Spinal cord (tissue), 10 donors: Measurements from ENCODE around the gene PSTPIP2. TPM values are rescaled to one million over a fixed set of nuclear protein-coding genes. Genes with fewer than 3 reads are reported as not detected.

Experiments
- DNase-seq, 6 donors: peaks; one replicate each; pipeline versions ENCODE4 v3.0.0 to v3.0.0-alpha.2; 2013 to 2015; ENCODE audit warnings: low spot score in 6 of 6, low read depth in 4 of 6
- H3K27ac ChIP-seq: one replicate; pipeline ENCODE4 v1.5.1; 2013; ENCODE audit warnings: low read depth, low read length, control low read depth
- H3K27me3 ChIP-seq: one replicate; pipeline ENCODE4 v1.6.1; 2013; ENCODE audit warnings: low read length; ENCODE audit not compliant: control insufficient read depth, insufficient read depth
- H3K36me3 ChIP-seq: one replicate; pipeline ENCODE4 v1.6.1; 2013; ENCODE audit warnings: low read length; ENCODE audit not compliant: control insufficient read depth, insufficient read depth
- H3K4me1 ChIP-seq: one replicate; pipeline ENCODE4 v1.6.1; 2013; ENCODE audit warnings: low read length; ENCODE audit not compliant: control insufficient read depth, insufficient read depth
- H3K4me3 ChIP-seq: one replicate; pipeline ENCODE4 v1.5.1; 2013; ENCODE audit warnings: low read depth, low read length, control low read depth
- H3K9me3 ChIP-seq: one replicate; pipeline ENCODE4 v1.6.1; 2013; ENCODE audit warnings: low read length; ENCODE audit not compliant: control insufficient read depth, insufficient read depth
- WGBS: methylation state at CpG from one replicate; pipeline ENCODE4 v1.1.5; 2013; ENCODE audit warnings: missing lambda C conversion rate; ENCODE audit not compliant: insufficient coverage; 5-methylcytosine and 5-hydroxymethylcytosine counted together
- long read RNA-seq, 4 donors: transcript quantifications; one replicate each; lab custom pipeline, GENCODE V29; 2026
- polyA plus RNA-seq, 2 donors: library from polyadenylated mRNA; unstranded; fragments of 120-200 nt; gene quantifications; one replicate each; pipeline ENCODE4 v1.2.1, GENCODE V29; 2013; ENCODE audit not compliant: insufficient read length in 2 of 2
- total RNA-seq, 2 donors: library from RNA; depleted of rRNA in 1 of 2; stranded (reverse); fragments of 120-200 nt in 1 of 2; fragments of >200 nt in 1 of 2; gene quantifications; one replicate each; pipeline versions ENCODE4 v1.2.3 to v1.2.4, GENCODE V29; 2013 to 2014
- donor health status: healthy.

The PSTPIP2 gene, protein sequence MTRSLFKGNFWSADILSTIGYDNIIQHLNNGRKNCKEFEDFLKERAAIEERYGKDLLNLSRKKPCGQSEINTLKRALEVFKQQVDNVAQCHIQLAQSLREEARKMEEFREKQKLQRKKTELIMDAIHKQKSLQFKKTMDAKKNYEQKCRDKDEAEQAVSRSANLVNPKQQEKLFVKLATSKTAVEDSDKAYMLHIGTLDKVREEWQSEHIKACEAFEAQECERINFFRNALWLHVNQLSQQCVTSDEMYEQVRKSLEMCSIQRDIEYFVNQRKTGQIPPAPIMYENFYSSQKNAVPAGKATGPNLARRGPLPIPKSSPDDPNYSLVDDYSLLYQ
- 1 to 10 TPM; 4.5 to 8.8 TPM for total RNA-seq
- 1 to 10 TPM; 2.2 to 4.0 TPM for polyA plus RNA-seq
- long read RNA-seq, donor 1 = 0 reads
- long read RNA-seq, donor 2 = 0 reads
- long read RNA-seq, donor 3 = 0 reads
- long read RNA-seq, donor 4 = 0 reads

- H3K27ac ChIP-seq = no peak within 1 kb of the TSS
- WGBS = under 1% methylated on average over 75 of the region's 75 CpGs
Observed at GRCh38 chr18:46071653-46072375, at the start of gene PSTPIP2. TSS of gene PSTPIP2 (minus strand) at chr18:46072260. CDS start at chr18:46072188, 72 bp downstream.

GRCh38 chr18:46113751-46114150 is 41.7 kb upstream of the PSTPIP2 start:
- Histone ChIP-seq H3K4me1 (no peaks in the 10 kb centered on the region), H3K4me3 (no peak overlapping the region), H3K27ac (no peak overlapping the region), H3K9me3 (no peaks in the 10 kb centered on the region), H3K36me3 (peaks cover 21% of the 10 kb centered on the region), H3K27me3 (no peaks in the 10 kb centered on the region)
- DNase-seq = no peak
- WGBS = no CpG with 5 or more reads among the region's 1 CpG

More at GRCh38 chr18:46071653-46072375, at the start of gene PSTPIP2:
- peaks cover 2% of the 10 kb centered on the region for H3K9me3 ChIP-seq
- H3K4me3 ChIP-seq = peak within 1 kb of the TSS; percentile 51
- H3K4me1 ChIP-seq = peaks cover 21% of the 10 kb centered on the region
- peak in 2 of 6 donors; percentile 78 to 83 for DNase-seq
- H3K36me3 ChIP-seq = no peaks in the 10 kb centered on the region
- peaks cover 6% of the 10 kb centered on the region for H3K27me3 ChIP-seq

GRCh38 chr18:46110406-46110805 is 38.3 kb upstream of the PSTPIP2 start:
- DNase-seq = no peak
- WGBS = no CpG with 5 or more reads among the region's 3 CpGs
- Histone ChIP-seq H3K27ac (no peak overlapping the region), H3K36me3 (peaks cover 15% of the 10 kb centered on the region), H3K4me3 (no peak overlapping the region), H3K9me3 (no peaks in the 10 kb centered on the region), H3K4me1 (no peaks in the 10 kb centered on the region), H3K27me3 (no peaks in the 10 kb centered on the region)

DNA sequence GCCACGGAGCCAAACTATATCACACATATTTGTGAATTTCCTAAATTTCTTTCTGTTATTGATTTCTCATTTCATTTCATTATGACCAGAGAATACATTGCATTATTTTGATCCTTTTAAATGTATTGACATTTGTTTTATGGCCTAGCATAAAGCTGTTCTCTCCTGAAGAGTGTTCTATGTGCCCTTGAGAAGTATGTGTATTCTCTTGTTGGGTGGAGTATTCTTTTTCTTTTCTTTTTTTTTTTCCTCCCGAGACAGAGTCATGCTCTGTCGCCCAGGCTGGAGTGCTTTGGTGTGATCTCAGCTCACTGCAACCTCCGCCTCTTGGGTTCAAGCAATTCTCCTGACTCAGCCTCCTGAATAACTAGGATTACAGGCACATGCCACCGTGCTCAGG is 37.3 kb upstream of the PSTPIP2 start:
- DNase-seq = no peak
- no peaks in the 10 kb centered on the region for H3K27me3 ChIP-seq
- H3K9me3 ChIP-seq = no peaks in the 10 kb centered on the region
- H3K36me3 ChIP-seq = peaks cover 12% of the 10 kb centered on the region
- WGBS = no CpG with 5 or more reads among the region's 5 CpGs
- H3K27ac ChIP-seq = no peak overlapping the region
- no peaks in the 10 kb centered on the region for H3K4me1 ChIP-seq
- no peak overlapping the region for H3K4me3 ChIP-seq

- no peaks in the 10 kb centered on the region for H3K9me3 ChIP-seq
- under 1% methylated on average over 56 of the region's 57 CpGs for WGBS
- peaks cover 2% of the 10 kb centered on the region for H3K36me3 ChIP-seq
- peaks cover 7% of the 10 kb centered on the region for H3K4me1 ChIP-seq
- H3K4me3 ChIP-seq = peak within 1 kb of the TSS; percentile 99
- peak; percentile 75 to 98 (median 88) for DNase-seq
- no peaks in the 10 kb centered on the region for H3K27me3 ChIP-seq
- H3K27ac ChIP-seq = peak within 1 kb of the TSS; percentile 95
Observed at GRCh38 chr18:46104128-46104911, 32.3 kb upstream of the PSTPIP2 start, which contains the start of gene HAUS1. TSS of gene HAUS1 (plus strand) at chr18:46104385. CDS start at chr18:46104412, 27 bp downstream.

GRCh38 chr18:46099463-46099862 is 27.4 kb upstream of the PSTPIP2 start:
- Histone ChIP-seq H3K9me3 (no peaks in the 10 kb centered on the region), H3K4me1 (peaks cover 29% of the 10 kb centered on the region), H3K27me3 (no peaks in the 10 kb centered on the region), H3K27ac (no peak overlapping the region), H3K4me3 (no peak overlapping the region), H3K36me3 (peaks cover 7% of the 10 kb centered on the region)
- 88% methylated on average over 3 of the region's 8 CpGs for WGBS
- DNase-seq = no peak

DNA sequence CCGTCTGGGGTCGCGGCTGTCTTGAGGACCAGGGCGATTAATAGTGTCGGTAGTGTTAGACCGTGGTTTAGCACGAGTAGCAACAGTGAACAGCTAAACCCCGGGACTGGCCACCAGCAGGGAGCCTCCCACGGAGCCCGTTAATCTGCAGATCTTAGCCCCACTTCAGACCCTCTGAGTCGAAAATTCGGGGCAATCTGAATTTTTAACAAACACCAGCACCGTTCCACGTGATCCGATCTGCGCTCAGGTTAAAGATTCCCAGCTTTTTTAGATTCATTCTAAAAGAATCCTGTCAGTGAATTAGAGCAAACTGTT is 26.5 kb upstream of the PSTPIP2 start:
- peaks cover 29% of the 10 kb centered on the region for H3K4me1 ChIP-seq
- WGBS = 13% methylated on average over 16 of the region's 16 CpGs
- no peaks in the 10 kb centered on the region for H3K9me3 ChIP-seq
- DNase-seq = no peak
- H3K36me3 ChIP-seq = peaks cover 14% of the 10 kb centered on the region
- H3K4me3 ChIP-seq = peak overlapping the region; percentile 95
- H3K27ac ChIP-seq = peak overlapping the region; percentile 93
- H3K27me3 ChIP-seq = no peaks in the 10 kb centered on the region

GRCh38 chr18:46097801-46098615 is 25.9 kb upstream of the PSTPIP2 start, which contains the start of gene ATP5F1A:
TSS of gene ATP5F1A (minus strand) at chr18:46098296. CDS start at chr18:46098231, 65 bp downstream.
- no peaks in the 10 kb centered on the region for H3K9me3 ChIP-seq
- peak within 1 kb of the TSS; percentile 95 for H3K4me3 ChIP-seq
- H3K27me3 ChIP-seq = no peaks in the 10 kb centered on the region
- peak within 1 kb of the TSS; percentile 93 for H3K27ac ChIP-seq
- peak; percentile 79 to 95 (median 84) for DNase-seq
- peaks cover 29% of the 10 kb centered on the region for H3K4me1 ChIP-seq
- peaks cover 20% of the 10 kb centered on the region for H3K36me3 ChIP-seq
- WGBS = 0% methylated on average over 45 of the region's 53 CpGs
